Kidney tubule cell (primary cell): ENCODE measurements around the gene VPS26C.

ENCODE experiments used
- DNase-seq: peaks from one replicate; pipeline ENCODE4 v3.0.0-alpha.2; 2018; ENCODE audit warnings: low spot score

VPS26C gene

GRCh38 chr21:37264808-37265207, 2.3 kb downstream of the VPS26C start:
- DNase-seq: peak; percentile 46

- peak; percentile 23 for DNase-seq
Measured at GRCh38 chr21:37263827-37264600, 3.1 kb downstream of the VPS26C start.

GRCh38 chr21:37259426-37259825, 7.7 kb downstream of the VPS26C start:
- DNase-seq: no peak

- peak; percentile 73 for DNase-seq
Measured at GRCh38 chr21:37257967-37258877, 8.9 kb downstream of the VPS26C start.

GRCh38 chr21:37257511-37257966, 9.6 kb downstream of the VPS26C start:
- DNase-seq: peak; percentile 40

- DNase-seq: no peak
Measured at GRCh38 chr21:37253991-37254390, 13.1 kb downstream of the VPS26C start.

- DNase-seq: no peak
Measured at GRCh38 chr21:37251294-37251634, 15.9 kb downstream of the VPS26C start.

- DNase-seq: no peak
Measured at GRCh38 chr21:37249112-37249904, 17.8 kb downstream of the VPS26C start.

GRCh38 chr21:37248298-37248697, 18.8 kb downstream of the VPS26C start:
- no peak for DNase-seq

GRCh38 chr21:37245151-37245550, 22.0 kb downstream of the VPS26C start:
- no peak for DNase-seq

GRCh38 chr21:37244501-37245095, 22.5 kb downstream of the VPS26C start:
- no peak for DNase-seq

GRCh38 chr21:37243961-37244360, 23.2 kb downstream of the VPS26C start:
- DNase-seq: no peak

GRCh38 chr21:37241426-37241825, 25.7 kb downstream of the VPS26C start:
- no peak for DNase-seq

- no peak for DNase-seq
Measured at GRCh38 chr21:37240978-37241377, 26.2 kb downstream of the VPS26C start.

GRCh38 chr21:37237764-37238163, 29.4 kb downstream of the VPS26C start:
- DNase-seq: no peak

- DNase-seq: no peak
Measured at GRCh38 chr21:37237346-37237745, 29.8 kb downstream of the VPS26C start.

- DNase-seq: no peak
Measured at GRCh38 chr21:37233551-37234146, 33.5 kb downstream of the VPS26C start.

- DNase-seq: no peak
Measured at GRCh38 chr21:37232274-37233018, 34.7 kb downstream of the VPS26C start.

- DNase-seq: no peak
Measured at GRCh38 chr21:37231671-37232070, 35.5 kb downstream of the VPS26C start.

GRCh38 chr21:37231249-37231645, 35.9 kb downstream of the VPS26C start:
- DNase-seq: no peak
